Measurements from ENCODE around the gene LYPD5.

- TF ChIP-seq CTCF (IDR thresholded peaks at IDR 0.05 in 8 of 11, conservative IDR thresholded peaks at IDR 0.05 in 3 of 11) (no peak), POLR2AphosphoS5 (IDR thresholded peaks at IDR 0.05) (no peak), POLR2A (IDR thresholded peaks at IDR 0.05) (no peak)
Measured at GRCh38 chr19:43806848-43807247, 4.6 kb upstream of the LYPD5 start.

Measured in spleen (tissue), 7 donors.